GM19455 (cell line): ENCODE measurements around the gene PALLD.

Source experiments
- ATAC-seq: cut with Tn5 transposase; IDR thresholded peaks from one replicate; pipeline ENCODE4 v1.9.1; 2021; ENCODE audit not compliant: unreplicated experiment

Gene PALLD

GRCh38 chr4:168743131-168743530 lies 246.3 kb downstream of the PALLD start:
- no peak for ATAC-seq

GRCh38 chr4:168743601-168744000 lies 246.7 kb downstream of the PALLD start:
- ATAC-seq, result no peak

- ATAC-seq, result no peak
Observed at GRCh38 chr4:168744021-168744420, 247.2 kb downstream of the PALLD start.

- ATAC-seq, result no peak
Observed at GRCh38 chr4:168748807-168749206, 252.0 kb downstream of the PALLD start.

- ATAC-seq, result no peak
Observed at GRCh38 chr4:168751263-168752225, 254.7 kb downstream of the PALLD start.

- ATAC-seq, result no peak
Observed at GRCh38 chr4:168755598-168756477, 259.0 kb downstream of the PALLD start.

- no peak for ATAC-seq
Observed at GRCh38 chr4:168757500-168757899, 260.6 kb downstream of the PALLD start.

- no peak for ATAC-seq
Observed at GRCh38 chr4:168758351-168758876, 261.6 kb downstream of the PALLD start.

- ATAC-seq, result no peak
Observed at GRCh38 chr4:168759321-168759720, 262.5 kb downstream of the PALLD start.

GRCh38 chr4:168759959-168760527 lies 263.2 kb downstream of the PALLD start:
- ATAC-seq, result no peak

- ATAC-seq, result no peak
Observed at GRCh38 chr4:168761066-168761465, 264.2 kb downstream of the PALLD start.

- no peak for ATAC-seq
Observed at GRCh38 chr4:168765322-168765721, 268.5 kb downstream of the PALLD start.

- ATAC-seq, result no peak
Observed at GRCh38 chr4:168765726-168766125, 268.9 kb downstream of the PALLD start.

- no peak for ATAC-seq
Observed at GRCh38 chr4:168766604-168767316, 269.9 kb downstream of the PALLD start.

GRCh38 chr4:168769416-168769815 lies 272.6 kb downstream of the PALLD start:
- no peak for ATAC-seq

GRCh38 chr4:168769837-168770236 lies 273.0 kb downstream of the PALLD start:
- ATAC-seq, result no peak

GRCh38 chr4:168771251-168771650 lies 274.4 kb downstream of the PALLD start:
- ATAC-seq, result no peak

GRCh38 chr4:168773388-168774195 lies 276.7 kb downstream of the PALLD start:
- no peak for ATAC-seq

- no peak for ATAC-seq
Observed at GRCh38 chr4:168776382-168776781, 279.5 kb downstream of the PALLD start.
